Measurements from ENCODE around the gene ARHGAP10.

The ARHGAP10 gene

GRCh38 chr4:147955827-147956558 lies 224.1 kb downstream of the ARHGAP10 start:
- TF ChIP-seq CTCF (IDR thresholded peaks at IDR 0.05; ENCODE audit: insufficient read depth, low read length, poor library complexity, severe bottlenecking), result no peak
- Histone ChIP-seq H3K27me3 (replicated peaks; ENCODE audit: control insufficient read depth, insufficient read depth, low read length) (no peaks in the 10 kb centered on the region), H3K36me3 (ENCODE audit: control insufficient read depth, insufficient read depth, low read length) (peaks cover 2% of the 10 kb centered on the region), H3K4me3 (replicated peaks; ENCODE audit: low read depth, low read length) (no peak overlapping the region)
- no peak for DNase-seq (ENCODE audit: extremely low read depth, insufficient read length)

- H3K4me3 ChIP-seq (replicated peaks; ENCODE audit: low read depth, low read length), result no peak overlapping the region
Observed at GRCh38 chr4:147957446-147957845, 225.6 kb downstream of the ARHGAP10 start.

GRCh38 chr4:147958057-147958456 lies 226.2 kb downstream of the ARHGAP10 start:
- Histone ChIP-seq H3K27me3 (replicated peaks; ENCODE audit: control insufficient read depth, insufficient read depth, low read length) (no peaks in the 10 kb centered on the region), H3K36me3 (ENCODE audit: control insufficient read depth, insufficient read depth, low read length) (peaks cover 4% of the 10 kb centered on the region), H3K4me3 (replicated peaks; ENCODE audit: low read depth, low read length) (no peak overlapping the region)
- DNase-seq (ENCODE audit: extremely low read depth, insufficient read length), result no peak
- no peak for TF ChIP-seq CTCF (IDR thresholded peaks at IDR 0.05; ENCODE audit: insufficient read depth, low read length, poor library complexity, severe bottlenecking)

More at GRCh38 chr4:147957446-147957845, 225.6 kb downstream of the ARHGAP10 start:
- Histone ChIP-seq H3K27me3 (replicated peaks; ENCODE audit: control insufficient read depth, insufficient read depth, low read length) (no peaks in the 10 kb centered on the region), H3K36me3 (ENCODE audit: control insufficient read depth, insufficient read depth, low read length) (peaks cover 4% of the 10 kb centered on the region)
- DNase-seq (ENCODE audit: extremely low read depth, insufficient read length), result no peak
- TF ChIP-seq CTCF (IDR thresholded peaks at IDR 0.05; ENCODE audit: insufficient read depth, low read length, poor library complexity, severe bottlenecking), result no peak

GRCh38 chr4:147958489-147959065 lies 226.7 kb downstream of the ARHGAP10 start:
- H3K36me3 ChIP-seq (ENCODE audit: control insufficient read depth, insufficient read depth, low read length), result peaks cover 5% of the 10 kb centered on the region
- DNase-seq (ENCODE audit: extremely low read depth, insufficient read length), result no peak
- no peak for TF ChIP-seq CTCF (IDR thresholded peaks at IDR 0.05; ENCODE audit: insufficient read depth, low read length, poor library complexity, severe bottlenecking)
- H3K4me3 ChIP-seq (replicated peaks; ENCODE audit: low read depth, low read length), result no peak overlapping the region
- H3K27me3 ChIP-seq (replicated peaks; ENCODE audit: control insufficient read depth, insufficient read depth, low read length), result no peaks in the 10 kb centered on the region

- Histone ChIP-seq H3K36me3 (ENCODE audit: control insufficient read depth, insufficient read depth, low read length) (peaks cover 9% of the 10 kb centered on the region), H3K4me3 (replicated peaks; ENCODE audit: low read depth, low read length) (no peak overlapping the region), H3K27me3 (replicated peaks; ENCODE audit: control insufficient read depth, insufficient read depth, low read length) (no peaks in the 10 kb centered on the region)
- no peak for DNase-seq (ENCODE audit: extremely low read depth, insufficient read length)
- TF ChIP-seq CTCF (IDR thresholded peaks at IDR 0.05; ENCODE audit: insufficient read depth, low read length, poor library complexity, severe bottlenecking), result no peak
Observed at GRCh38 chr4:147960971-147961370, 229.1 kb downstream of the ARHGAP10 start.
